AG09309 (cell line): ENCODE data around the gene KNSTRN.

Experiments used
- DNase-seq: peaks from one replicate; pipeline ENCODE4 v3.0.0-alpha.2; 2010; ENCODE audit warnings: low read depth
- H3K4me3 ChIP-seq: 2 replicates; pipeline ENCODE4 v1.5.1; 2011; ENCODE audit warnings: mild to moderate bottlenecking, low read depth, low read length, moderate library complexity; ENCODE audit not compliant: control insufficient read depth
- TF ChIP-seq, protein P1 (sequence below): IDR thresholded peaks from 2 replicates; pipeline ENCODE4 v1.5.1; 2011; ENCODE audit warnings: mild to moderate bottlenecking, low read depth, low read length, inconsistent platforms; ENCODE audit not compliant: insufficient read depth, control insufficient read depth; ENCODE audit errors: missing control alignments

The KNSTRN gene

DNA sequence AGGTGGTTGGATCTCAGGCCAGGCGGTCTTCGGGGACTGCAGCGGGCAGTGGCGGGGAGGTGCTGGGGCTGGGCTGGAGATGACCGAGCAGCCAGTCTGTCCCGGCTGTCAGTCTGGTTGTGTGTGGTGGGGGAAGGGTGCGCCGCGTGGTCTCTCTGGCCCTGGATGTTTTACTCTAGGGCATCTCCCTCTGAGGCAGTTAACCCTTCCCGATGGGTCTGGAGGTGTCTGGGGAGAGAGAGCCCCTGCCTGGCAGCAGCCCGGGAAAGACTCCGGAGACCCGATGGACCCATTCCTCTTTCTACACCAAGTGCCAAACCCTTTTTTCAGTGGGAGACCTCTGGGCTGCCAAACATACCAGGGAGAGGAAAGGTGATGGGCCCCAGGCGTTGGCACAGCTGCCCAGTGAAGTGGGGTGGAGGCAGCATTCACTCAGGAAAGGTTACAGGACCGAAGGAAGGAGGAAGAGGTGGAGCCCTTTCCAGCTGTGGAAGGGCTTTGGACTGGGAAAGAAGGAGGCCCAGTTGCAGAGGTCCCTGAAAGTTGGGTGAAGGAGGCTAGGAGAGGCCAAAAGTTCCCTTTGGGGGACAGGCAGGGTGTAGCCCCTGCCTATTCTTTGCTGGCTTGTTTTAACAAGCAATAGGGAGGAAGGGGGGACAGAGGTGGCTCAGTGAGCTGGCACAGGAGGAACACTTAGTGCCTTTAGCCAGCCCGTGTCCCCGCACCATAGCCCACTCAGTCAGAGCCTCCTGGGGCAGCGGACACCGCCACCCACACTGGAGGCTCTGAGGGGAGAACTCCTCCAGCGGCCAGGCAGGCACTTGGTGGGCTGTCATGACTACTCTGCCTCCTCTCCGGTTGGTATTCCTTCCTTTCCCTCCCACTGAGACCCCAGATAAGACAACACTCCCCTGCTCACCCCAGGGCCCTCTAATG, 55.5 kb downstream of the KNSTRN start:
- TF ChIP-seq, protein P1, sequence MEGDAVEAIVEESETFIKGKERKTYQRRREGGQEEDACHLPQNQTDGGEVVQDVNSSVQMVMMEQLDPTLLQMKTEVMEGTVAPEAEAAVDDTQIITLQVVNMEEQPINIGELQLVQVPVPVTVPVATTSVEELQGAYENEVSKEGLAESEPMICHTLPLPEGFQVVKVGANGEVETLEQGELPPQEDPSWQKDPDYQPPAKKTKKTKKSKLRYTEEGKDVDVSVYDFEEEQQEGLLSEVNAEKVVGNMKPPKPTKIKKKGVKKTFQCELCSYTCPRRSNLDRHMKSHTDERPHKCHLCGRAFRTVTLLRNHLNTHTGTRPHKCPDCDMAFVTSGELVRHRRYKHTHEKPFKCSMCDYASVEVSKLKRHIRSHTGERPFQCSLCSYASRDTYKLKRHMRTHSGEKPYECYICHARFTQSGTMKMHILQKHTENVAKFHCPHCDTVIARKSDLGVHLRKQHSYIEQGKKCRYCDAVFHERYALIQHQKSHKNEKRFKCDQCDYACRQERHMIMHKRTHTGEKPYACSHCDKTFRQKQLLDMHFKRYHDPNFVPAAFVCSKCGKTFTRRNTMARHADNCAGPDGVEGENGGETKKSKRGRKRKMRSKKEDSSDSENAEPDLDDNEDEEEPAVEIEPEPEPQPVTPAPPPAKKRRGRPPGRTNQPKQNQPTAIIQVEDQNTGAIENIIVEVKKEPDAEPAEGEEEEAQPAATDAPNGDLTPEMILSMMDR, result no peak
- no peak for DNase-seq
- no peak overlapping the region for H3K4me3 ChIP-seq

DNA sequence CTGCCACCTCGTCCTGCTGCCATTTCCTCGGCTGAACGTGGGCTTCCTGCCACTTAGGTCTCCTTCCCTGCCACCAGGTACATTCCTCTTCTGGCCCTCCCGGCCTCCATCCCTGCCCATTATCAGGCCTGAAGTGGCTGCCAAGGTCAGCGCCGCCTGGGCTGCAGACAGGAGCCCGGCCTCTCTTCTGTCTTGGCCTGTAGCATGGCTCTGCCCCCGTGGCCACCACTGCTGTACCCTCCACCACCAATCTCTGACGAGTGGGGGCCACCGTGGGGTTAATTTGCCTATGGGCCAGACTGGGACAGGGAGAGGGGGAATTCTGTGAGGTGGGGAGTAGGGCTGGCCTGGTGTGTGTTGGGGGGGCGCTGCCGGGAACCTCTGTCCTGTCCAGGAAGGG, 56.2 kb downstream of the KNSTRN start:
- DNase-seq, result no peak
- no peak overlapping the region for H3K4me3 ChIP-seq
- TF ChIP-seq, protein P1, result no peak

DNA sequence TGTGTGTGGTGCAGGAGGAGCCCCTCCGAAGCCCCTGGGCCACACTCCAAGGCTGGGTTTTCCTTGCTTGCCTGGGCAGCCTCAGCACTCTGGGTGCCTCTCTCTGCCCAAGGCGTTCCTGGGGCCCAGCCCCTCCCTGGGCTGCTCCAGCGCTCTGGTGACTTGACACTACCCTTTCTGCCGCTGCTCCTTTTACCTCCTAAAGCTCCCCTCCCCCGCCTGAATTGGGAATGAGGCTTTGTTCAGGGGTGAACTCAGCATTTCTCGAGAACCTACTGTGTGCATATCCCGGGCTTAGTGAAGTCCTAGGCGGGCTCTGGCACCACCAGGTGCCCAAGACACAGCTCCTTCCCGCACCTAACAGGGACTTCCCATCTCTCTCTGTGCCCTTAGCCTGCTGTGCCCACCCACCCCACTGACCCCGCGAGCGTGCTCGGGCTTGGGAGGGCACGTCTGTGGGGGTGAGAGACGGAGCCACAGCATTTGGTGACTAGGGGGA, 57.0 kb downstream of the KNSTRN start:
- TF ChIP-seq, protein P1, result no peak
- DNase-seq, result no peak

DNA sequence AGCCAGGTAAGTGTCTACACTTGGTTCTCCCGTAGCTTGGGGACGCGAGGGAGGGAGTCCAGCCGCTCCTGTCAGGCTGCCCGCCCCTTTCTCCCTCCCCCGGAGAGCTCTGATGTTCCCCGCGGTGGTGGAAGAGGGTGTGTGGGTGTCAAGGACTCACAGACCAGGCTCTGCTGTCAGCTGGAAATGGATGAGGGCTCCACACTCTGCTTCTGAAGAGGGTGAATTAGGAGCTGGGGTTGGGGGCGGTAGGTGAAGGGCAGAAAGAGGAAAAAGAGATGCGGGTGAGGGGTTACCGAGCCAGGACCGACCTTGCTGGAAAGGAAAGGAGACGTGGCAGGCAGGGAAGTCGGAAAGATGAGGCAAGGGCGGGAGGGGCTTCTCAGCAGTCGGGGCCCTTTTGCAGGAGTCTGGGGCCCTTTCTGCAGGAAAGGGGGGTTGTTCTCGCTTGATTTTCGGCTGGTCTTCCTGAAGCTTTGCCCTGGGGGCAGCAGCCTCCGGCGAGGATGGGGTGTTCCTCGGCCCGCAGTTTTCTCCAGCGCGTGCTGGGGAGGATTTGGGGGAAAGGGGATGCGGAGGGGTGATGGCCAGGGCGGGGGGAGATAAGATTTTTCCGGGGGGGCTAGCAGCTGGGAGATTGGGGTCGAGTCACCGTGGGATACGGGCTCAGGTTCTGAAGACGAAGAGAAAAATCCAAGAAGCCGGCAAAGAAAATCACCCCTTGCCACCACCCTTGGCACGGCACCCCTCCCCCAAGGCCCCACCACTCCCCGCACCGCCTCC, 57.6 kb downstream of the KNSTRN start:
- DNase-seq, result no peak

More for the DNA sequence above, 57.0 kb downstream of the KNSTRN start:
- H3K4me3 ChIP-seq, result peak overlapping the region; percentile 74

DNA sequence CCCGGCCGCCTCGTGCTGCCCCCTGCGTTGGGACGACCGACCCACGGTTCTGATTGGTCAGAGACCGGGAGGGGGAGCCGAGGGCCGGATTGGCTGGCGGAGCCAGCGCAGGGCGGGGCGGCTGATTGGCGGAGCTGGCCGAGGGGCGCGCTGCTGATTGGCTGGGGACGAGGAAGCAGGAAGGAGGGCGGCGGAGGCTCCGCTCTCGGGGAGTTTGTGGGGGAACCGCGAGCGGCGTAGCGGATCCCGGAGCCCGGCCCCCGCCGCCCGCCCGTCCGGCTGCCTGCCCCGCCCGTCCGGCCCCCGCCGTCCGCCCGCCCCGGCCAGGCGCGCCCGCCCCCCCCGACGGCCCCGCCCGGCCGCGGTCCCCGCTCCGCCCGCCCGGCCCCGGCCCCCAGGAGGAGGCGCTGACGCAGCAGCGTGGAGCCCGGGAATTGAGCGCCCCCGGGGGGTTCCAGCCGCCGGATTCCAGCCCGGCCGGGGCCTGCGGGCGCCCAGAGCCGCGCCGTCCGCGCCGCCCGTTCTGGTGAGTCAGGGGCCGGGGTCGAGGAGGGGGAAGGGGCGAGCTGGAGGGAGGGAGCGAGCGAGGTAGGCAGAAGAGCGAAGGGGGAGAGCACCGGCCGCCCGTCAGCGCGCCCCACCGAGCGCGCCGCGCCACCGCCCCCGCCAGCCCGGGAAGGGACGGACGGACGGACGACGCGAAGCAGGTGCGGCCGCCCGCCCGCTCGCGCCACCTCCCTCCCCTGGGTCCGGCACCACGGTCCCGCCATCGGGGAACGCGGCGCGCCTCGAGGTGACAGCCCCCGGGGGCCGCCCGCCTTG, 58.4 kb downstream of the KNSTRN start, which contains the start of gene BAHD1:
Gene BAHD1 (plus strand): TSS at position 211 of the 822 bp plus-strand sequence. CDS start 17,512 bp downstream, outside the sequence.
- peak; percentile 67 for DNase-seq
- peak within 1 kb of the TSS; percentile 74 for H3K4me3 ChIP-seq
- TF ChIP-seq, protein P1, result no peak

More for the DNA sequence above, 57.6 kb downstream of the KNSTRN start:
- H3K4me3 ChIP-seq, result peak overlapping the region; percentile 74
- TF ChIP-seq, protein P1, result no peak
